ENCODE data around the gene LYPD6B.

Gene LYPD6B

DNA sequence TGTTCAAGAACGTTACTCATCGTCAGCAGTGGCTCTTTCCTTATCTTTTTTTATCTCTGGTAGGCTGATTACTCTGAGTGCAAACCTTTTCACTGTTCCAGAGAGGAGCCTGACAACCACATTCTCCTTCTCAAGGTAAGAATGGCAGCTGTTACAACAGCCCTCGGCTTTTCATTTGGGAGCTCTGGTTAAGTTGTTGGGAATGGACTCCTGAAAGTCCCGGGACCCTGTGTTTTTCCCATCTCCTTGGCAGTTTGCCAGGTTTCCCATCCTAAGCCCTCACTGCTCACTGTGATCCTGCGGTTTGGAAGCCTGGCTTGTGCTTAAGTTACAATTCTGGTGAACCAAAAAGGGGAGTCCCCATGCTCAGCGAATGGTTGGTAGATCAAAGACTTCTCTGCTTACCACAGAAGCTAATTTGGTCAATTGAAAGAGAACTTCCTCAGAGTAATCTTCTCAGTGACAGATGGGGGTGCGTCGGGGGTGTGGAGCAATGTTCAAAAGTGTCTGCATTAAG is 122.3 kb downstream of the LYPD6B start:
- no peak for DNase-seq (ENCODE audit: low read depth)

DNA sequence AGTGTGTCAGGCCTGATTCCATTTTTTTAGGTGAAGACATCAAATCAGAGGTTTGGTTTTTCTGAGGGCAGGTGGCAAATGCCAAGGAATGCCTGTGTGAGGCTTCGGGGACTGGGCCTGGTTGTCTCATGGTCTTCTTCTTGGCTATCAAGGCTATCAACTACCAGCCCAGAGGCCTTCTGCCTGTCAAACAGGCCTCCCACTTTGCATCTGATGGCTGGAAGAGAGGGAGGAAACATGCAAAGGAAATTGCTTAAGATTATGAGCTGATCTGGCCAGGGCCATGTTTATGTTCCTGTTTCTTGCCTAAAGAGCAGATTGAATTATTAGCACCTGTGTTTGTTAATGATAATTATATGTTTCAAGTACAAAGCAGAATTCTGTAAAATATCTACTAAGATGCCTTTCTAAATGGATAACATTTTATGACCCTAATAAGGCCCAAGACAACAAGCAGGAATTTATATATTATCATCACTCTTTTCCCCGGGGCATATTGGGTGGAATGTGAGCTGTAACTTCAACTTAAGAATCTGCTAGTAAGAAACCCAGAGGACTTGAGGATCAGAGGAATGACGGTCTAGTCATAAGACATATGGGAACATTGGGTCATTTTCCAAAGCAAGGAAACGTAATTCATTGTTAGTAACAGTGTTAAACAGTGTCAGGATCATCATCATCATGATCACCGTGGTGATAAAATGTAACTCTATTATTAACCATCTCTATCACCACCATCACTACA is 123.2 kb downstream of the LYPD6B start:
- no peak for DNase-seq (ENCODE audit: low read depth)

DNA sequence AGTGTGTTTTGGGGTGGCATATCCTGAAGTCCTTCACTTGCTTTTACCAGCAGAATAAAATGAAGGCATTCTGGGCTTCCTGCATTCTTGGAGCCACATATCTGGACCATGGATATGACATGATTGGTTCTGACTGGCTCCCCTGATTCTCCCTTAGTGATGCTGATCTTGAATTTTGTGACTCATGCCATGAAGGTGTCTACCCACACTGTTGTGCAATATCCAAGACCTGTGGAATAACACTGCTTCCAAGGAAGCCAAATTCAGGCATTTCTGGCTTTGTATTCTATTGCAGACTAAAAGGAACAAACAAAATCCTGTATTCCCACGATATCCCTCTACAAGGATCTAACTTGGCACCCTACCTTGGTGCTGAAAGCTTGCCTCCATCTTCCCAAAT is 125.8 kb downstream of the LYPD6B start:
- no peak for DNase-seq (ENCODE audit: low read depth)

DNA sequence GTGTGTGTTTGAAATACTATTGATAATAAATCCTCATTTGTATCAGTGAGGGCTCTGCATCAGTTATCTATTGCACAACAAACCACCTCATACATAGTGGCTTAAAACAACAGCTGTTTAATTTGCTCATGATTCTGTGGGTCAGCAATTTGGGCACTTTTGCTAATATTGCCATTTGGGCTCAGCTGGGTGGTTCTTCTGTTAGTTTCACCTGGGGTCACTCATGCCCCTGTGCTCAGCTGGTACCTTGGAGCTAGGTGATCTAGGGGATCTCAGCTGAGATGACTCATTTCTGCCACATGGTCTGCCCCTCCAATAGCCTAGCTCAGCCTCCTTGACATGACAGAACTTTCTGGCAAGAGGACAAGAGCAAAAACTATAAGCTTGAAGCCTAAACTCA is 126.3 kb downstream of the LYPD6B start:
- no peak for DNase-seq (ENCODE audit: low read depth)

DNA sequence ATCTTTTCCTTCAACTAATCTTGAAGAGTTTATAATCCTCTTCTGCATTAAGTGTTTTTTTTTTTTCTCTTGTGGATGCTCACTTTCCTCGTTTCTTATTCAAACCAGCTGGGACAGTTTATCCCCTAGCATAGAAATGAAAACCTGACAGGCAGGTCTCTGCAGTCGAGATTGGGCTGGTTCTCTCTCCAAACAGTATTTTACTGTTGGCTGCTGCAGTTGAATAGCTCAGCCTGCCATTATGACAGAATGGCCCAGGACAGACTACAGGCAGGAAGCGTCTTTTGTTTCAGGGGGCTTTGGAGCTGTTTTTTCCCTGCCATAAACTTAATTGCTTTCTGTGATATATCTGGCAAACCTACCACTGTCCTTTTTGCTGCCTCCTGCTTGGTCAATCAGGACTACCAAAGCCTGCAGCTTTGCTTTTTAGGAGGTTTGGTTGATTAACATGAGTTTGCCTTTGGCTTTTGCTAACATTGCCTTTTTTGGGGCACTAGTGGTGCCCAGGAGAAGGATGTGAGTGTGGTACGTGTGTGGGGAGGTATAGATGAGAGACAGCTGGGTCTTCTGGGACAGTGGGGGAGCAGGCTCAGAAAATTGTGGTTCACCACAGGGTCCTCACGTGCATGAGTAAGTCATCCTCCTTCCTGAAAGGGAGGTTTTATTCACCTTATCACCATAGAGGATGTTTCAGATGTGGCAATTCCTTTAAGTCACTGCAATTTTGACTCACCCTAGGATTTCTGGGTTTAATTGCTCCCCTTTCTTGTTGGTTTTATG is 128.7 kb downstream of the LYPD6B start:
- no peak for DNase-seq (ENCODE audit: low read depth)

DNA sequence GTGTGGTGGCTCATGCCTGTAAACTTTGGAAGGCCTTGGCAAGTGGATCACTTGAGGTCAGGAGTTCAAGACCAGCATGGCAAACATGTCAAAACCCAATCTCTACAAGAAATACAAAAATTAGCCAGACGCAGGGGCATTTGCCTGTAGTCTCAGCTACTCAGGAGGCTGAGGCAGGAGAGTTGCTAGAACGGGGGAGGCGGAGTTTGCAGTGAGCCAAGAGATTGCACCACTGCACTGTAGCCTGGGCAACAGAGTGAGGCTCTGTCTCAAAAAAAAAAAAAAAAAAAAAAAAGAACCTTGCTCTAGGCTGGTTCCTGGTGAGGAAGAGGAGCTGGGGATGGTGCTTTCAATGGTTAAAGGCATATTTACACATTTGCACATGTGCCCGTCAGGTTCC is 129.4 kb downstream of the LYPD6B start:
- DNase-seq (ENCODE audit: low read depth): no peak

DNA sequence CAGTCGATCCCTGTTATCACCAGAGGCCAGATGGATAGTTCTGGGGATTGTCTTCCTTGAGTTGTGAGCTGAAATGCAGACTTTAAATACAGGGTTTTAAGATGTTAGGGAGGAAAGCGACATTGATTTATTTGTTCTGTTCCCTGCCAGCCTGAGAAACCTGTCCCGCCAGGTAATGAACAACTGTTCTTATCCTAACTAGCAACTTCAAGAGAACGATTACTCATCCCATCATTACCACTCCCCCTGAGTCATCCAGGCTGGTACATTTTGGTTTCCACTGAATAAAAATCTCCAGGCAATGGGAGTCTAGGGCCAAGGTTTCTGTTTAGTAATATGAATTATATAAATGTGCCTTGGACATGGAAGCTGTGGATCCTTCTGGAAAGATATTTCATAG is 131.2 kb downstream of the LYPD6B start:
- DNase-seq (ENCODE audit: low read depth): no peak

DNA sequence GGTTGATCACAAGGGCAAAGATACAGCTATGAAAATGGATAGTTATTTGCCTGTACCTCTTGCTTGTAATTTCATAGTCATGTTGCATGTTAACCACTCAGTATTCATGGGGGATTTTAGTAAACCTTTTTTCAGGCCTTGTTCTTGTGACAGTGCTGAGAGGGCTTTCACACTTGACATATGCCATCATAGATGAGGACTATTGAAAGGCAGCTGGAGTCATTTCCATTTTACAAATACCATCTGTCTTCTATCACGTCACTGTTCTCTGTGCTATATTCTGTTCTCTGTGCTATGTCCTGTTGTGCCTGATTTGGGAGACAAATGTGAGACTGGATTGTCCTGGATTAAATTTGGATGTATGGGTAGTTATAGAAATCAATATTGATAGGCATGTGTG is 131.7 kb downstream of the LYPD6B start:
- DNase-seq (ENCODE audit: low read depth): no peak

DNA sequence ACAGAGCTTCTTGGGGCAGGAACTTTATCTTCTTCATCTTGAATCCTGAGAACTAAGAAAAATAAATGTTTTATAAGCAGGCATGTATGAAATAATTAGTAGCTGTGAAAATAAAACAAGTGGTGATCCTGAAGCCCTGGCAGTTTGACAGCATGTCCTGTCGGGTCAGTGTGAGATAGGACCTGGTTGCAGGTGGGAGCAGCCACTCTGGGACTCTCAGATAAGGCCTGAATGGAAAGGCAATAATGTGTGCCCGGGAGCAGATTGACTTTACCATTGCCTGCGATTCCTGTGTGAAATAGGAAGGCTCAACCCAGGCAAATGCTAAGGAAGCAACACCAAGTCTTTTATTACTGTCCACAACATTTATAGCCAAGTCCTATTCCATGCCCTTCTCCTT is 132.4 kb downstream of the LYPD6B start:
- DNase-seq (ENCODE audit: low read depth): no peak

DNA sequence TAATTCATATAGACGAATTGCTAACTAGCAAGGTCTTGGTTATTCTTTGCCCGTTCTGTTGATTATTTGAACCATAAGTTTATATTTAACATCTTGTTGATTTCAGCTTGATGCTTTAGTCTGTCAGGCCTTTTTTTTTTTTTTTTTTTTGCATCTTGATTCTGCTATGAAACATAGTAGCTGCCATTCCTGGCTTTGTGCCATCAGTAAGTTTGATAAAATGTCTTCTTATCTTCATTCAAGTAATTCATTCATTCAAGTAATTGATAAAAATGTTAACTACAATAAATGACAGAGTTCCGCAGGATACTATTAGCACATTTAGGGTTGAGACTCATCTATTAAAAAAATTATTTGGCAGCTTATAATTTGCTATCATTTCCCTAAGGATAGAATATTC is 134.7 kb downstream of the LYPD6B start:
- no peak for DNase-seq (ENCODE audit: low read depth)

DNA sequence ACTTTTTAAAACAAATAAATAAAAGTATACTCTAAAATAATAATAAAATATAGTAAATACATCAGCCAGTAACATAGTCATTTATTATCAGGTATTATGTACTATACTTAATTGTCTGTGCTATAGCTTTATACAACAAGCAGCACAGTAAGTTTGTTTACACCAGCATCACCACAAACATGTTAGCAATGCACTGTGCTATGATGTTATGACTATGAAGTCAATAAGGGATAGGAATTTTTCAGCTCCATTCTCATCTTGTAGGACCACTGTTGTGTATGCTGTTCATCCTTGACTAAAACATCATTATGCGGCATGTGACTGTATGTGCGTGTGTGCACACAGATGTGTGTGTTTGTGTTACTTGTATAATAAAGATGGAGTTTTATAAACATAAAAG is 137.5 kb downstream of the LYPD6B start:
- DNase-seq (ENCODE audit: low read depth): no peak

DNA sequence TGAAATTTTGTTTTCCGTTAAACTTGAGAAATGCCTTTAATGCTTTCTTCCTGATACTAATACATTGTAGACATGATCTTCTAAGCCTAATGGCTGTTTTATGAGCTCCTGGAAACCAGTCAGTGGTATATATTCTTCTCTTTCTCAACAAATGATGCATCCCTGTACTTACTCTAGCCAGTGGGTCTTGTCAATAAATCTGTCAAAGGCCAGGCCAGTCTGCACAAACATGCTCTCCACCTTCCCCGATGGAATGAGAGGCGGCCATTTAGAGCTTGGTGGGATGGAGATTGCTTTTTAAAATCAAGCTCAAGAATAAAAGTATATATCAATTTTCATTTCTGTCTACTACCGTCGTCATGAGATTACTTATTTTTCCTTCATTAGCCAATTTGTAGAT is 140.1 kb downstream of the LYPD6B start:
- DNase-seq (ENCODE audit: low read depth): no peak

DNA sequence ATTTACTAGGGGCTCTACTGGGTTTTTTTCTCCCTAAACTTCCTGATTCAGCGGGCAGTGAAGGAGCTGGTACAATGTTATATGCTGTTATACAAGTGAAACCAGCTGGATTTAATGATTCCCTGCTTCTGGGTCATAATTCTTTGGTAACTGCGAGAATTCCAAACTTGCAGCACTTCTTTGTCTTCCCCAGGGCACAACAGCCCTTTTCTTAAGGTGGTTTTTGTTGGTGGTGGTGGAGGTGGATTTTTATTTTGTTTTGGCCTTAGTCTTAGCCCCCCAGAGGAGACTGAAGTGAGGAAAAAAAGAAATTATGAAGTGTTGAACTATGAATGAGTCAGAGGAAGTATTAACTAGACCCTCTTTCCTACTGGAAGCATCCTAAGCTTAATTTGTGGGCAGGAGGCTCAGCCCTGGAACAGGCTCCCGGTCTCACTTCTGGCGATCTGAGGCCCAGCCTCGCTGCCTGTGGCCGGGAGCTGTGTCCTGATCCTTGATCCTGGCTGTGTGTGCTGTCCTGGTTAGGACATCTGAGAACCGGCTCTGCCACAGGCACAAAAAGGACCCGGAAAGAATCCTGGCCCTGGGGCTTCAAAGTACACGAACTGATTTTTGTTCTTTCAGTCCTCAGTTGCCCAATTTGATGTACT is 141.9 kb downstream of the LYPD6B start:
- DNase-seq (ENCODE audit: low read depth): no peak

DNA sequence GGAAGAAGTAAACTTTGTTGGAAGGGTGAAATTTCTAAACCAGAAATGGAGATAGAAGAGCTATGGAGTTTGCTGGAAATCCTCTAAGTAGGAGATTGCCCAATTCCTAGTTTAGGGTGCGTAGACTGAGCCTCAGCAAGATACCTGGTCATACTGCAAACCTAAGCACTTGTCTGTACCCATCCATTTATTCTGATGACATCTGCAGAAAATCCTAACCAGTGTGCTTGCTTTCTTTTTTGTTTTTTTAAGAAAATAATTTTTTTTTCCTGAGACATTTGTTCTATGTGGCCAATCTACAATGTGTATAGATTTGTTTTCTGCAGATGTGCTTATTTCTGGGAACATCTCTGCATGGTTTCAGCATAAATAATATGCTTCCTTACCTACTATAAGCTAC is 144.7 kb downstream of the LYPD6B start:
- DNase-seq (ENCODE audit: low read depth): no peak

DNA sequence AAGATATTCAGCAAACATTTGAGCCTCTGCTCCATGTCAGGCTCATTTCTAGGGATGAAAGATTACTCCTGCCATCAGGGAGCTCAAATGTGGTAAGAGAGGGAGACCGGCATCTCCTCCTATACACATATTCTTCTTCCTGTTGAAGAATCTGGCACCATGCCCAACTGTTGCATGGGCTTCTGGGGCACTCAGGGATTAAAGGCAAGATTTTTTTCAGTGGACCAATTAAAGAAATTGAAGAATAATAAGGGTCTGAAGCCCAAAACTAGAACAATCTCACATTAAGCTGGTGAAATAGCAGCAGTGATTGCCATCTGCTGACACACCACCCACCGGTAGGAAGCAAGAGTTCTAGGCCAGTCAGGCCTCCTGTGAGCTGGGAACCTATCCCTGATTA is 146.5 kb downstream of the LYPD6B start:
- DNase-seq (ENCODE audit: low read depth): no peak

DNA sequence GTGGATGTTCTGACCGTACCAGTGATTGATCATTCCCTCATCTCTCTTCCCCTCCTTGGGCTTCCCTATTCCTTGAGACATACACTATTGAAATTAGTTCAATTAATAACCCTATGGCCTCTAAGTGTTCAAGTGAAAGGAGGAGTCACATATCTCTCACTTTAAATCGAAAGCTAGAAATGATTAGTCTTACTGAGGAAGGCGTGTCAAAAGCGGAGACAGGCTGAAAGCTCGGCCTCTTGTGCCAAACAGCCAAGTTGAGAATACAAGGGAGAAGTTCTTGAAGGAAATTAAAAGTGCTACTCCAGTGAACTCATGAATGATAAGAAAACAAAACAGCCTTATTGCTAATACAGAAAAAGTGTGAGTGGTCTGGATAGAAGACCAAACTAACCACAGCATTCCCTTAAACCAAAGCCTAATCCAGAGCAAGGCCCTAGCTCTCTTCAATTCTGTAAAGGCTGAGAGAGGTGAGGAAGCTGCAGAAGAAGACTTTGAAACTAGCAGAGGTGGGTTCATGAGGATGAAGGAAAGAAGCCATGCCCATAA is 147.5 kb downstream of the LYPD6B start:
- no peak for DNase-seq (ENCODE audit: low read depth)

DNA sequence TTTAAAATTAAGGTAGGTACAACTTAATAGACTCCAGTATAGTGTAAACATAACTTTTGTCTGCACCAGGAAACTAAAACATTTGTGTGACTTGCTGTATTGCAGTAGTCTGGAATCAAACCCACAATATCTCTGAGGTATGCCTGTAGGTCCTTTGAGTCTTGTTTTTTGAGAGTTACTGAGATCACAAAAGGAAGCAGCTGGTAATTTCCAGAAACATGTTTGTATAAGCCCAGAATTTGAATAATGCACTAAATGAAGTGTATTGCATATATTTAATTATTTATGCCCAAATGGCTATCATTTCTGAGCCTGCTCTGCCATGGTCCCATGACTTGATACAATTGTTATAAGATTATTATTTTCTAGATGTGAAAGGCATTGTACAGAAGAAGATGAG is 148.6 kb downstream of the LYPD6B start:
- DNase-seq (ENCODE audit: low read depth): no peak

DNA sequence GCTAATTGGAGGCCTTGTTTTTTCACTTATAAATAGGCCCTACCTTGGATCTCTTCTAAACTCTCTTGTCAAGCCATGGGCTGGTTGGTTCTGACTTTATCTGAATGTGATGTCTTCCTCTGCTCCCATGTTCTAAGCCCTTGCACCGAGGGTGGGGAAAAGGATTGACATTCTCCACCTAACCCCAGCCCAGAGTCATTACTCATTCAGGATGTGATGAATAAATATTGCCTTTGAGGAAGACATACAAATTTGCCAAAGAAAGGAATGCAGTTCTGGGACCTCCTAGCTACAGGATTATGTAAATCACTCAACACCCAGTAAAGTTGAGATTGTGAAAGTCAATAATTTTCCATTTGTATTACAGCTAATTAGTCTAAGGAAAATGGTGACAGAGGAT is 149.8 kb downstream of the LYPD6B start:
- no peak for DNase-seq (ENCODE audit: low read depth)

DNA sequence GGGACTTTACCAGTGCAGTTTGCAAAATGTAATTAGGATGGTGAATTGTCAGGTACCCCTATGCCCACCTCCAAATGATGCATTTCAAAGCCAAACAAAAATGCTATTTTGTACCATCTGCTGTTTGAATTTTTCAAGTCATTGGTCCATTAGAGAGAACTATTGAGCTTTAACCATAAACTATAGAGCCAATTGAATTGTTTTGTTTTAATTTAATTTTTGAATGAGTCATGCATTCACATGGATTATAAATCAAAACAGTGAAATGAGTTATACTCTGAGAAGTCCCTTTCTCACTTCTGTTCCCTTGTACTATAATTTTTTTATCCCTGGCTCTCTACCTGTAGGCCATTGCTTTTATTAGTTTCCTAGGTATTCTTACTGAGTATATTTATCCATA is 151.3 kb downstream of the LYPD6B start:
- no peak for DNase-seq (ENCODE audit: low read depth)

DNA sequence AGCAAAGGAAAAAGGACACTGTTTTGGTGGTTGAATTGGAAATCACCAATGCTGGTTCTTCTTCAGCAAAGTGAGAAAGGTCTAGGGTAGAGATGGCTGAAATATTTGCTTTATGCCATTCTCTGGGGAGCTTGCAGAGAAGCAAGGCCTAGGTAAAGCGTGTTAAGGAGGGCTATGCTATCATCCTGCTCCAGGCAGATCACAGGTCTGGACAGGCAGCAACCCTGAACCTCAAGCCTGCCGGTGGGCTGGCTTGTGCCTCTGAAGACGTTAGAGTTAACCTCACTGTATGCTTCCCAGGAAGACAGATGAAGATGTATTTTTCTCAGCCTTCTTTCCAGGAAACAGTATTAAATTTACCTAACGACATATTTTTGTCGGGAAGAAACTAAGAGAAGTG is 153.4 kb downstream of the LYPD6B start:
- DNase-seq (ENCODE audit: low read depth): no peak

DNA sequence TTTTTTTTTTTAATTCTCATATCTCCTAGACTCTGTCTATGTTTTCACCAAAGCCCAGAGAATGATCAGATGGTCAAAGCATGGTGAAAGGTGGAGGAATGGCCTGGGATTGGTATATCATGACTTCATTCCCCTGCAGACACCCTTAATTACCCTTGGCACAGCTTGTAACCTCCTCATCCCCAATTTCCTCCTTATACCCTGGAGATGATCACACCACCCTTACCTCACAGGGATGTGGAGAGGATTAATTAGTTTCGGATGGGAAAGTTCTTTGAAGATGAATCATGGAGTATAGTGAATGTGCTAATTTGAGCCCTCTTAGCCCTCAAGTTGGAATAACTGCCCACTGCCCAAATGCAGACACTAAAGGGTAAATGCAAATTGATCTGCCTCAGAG is 153.9 kb downstream of the LYPD6B start:
- no peak for DNase-seq (ENCODE audit: low read depth)

DNA sequence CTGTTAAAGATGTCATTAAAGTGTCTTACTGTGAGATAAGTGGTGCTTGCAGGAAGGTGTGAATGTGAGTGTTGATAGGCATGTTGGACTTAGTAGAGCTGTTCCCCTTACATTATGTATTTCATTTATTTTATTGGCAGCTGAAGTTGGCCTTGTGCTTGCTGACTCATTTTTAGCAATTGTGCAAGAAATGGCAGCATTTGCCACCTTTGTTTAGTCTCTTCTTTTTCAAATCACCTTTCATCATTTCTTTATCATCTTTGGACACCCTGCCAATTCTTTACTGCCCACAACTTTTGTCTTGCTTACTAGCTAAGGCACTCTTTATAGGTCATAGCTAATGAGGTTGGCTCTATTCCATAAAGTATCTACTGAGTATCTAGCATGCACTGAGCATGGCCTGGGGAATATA is 161.6 kb downstream of the LYPD6B start:
- no peak for DNase-seq (ENCODE audit: low read depth)

DNA sequence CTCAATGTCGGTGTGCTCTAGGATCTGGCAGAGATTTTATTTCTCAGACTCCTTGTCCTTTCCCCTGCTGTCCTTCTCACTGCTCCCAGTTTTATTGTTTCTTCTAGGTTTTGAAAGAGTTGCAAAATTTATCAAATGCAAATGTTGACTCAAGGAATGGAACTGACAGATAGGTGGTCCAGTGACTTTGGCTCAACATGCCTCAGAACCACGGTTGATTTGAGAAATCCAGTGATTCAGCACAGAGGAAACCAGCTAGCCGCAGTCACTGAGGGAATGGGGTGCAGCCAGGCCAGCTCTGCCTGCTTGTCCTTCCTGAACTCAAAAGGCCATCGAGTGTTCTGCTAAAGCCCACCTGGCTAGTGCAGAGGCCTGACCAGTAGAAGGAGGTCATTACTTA is 166.2 kb downstream of the LYPD6B start:
- DNase-seq (ENCODE audit: low read depth): no peak
